Chondrocyte (in vitro differentiated cells): ENCODE results near the gene FAT3. TPM values are rescaled to one million over a fixed set of nuclear protein-coding genes. Genes with fewer than 3 reads are reported as not detected.

Experiments
- DNase-seq: peaks from one replicate; pipeline ENCODE4 v3.0.0; 2021; ENCODE audit warnings: mixed read lengths, low spot score
- H3K27ac Mint-ChIP-seq: one replicate; pipeline ENCODE4 v1.8.0; 2021; ENCODE audit warnings: mild to moderate bottlenecking, moderate library complexity, mixed read lengths; ENCODE audit not compliant: unreplicated experiment
- H3K27me3 Mint-ChIP-seq: 2 replicates; pipeline ENCODE4 v1.8.0; 2021; ENCODE audit warnings: low read depth, mixed read lengths
- H3K36me3 Mint-ChIP-seq: 2 replicates; pipeline ENCODE4 v1.8.0; 2021; ENCODE audit warnings: low read depth, mixed read lengths
- H3K4me1 Mint-ChIP-seq: 2 replicates; pipeline ENCODE4 v1.8.0; 2021; ENCODE audit warnings: low read depth, mild to moderate bottlenecking, mixed read lengths
- H3K4me3 Mint-ChIP-seq: one replicate; pipeline ENCODE4 v1.8.0; 2021; ENCODE audit warnings: mild to moderate bottlenecking, moderate library complexity, mixed read lengths; ENCODE audit not compliant: unreplicated experiment
- H3K9me3 Mint-ChIP-seq: 2 replicates; pipeline ENCODE4 v1.8.0; 2021; ENCODE audit warnings: low read depth, mixed read lengths
- CTCF ChIP-seq: fragments of 200-600 bp; sonication (generic); IDR thresholded peaks from 2 replicates; pipeline ENCODE4 v1.5.0; 2021; ENCODE audit warnings: antibody characterized with exemption, mild to moderate bottlenecking, moderate library complexity
- total RNA-seq: library from RNA; stranded (reverse); gene quantifications from 3 replicates; pipeline ENCODE4 v1.2.1, GENCODE V29; 2021

The FAT3 gene
- total RNA-seq, 1 donor from 2014 or later: 27.7 TPM

GRCh38 chr11:92224054-92224406 lies 588 bp upstream of the FAT3 start:
- peaks cover 37% of the 10 kb centered on the region for H3K4me1 Mint-ChIP-seq
- peaks cover 7% of the 10 kb centered on the region for H3K9me3 Mint-ChIP-seq
- peak overlapping the region; percentile 64 for H3K27ac Mint-ChIP-seq
- DNase-seq: no peak
- TF ChIP-seq CTCF: no peak
- H3K27me3 Mint-ChIP-seq: peaks cover 3% of the 10 kb centered on the region
- no peaks in the 10 kb centered on the region for H3K36me3 Mint-ChIP-seq
- H3K4me3 Mint-ChIP-seq: peak overlapping the region; percentile 82

GRCh38 chr11:92225125-92225567 lies 528 bp downstream of the FAT3 start:
- Mint-ChIP-seq H3K36me3 (no peaks in the 10 kb centered on the region), H3K27me3 (no peaks in the 10 kb centered on the region), H3K4me3 (peak overlapping the region; percentile 82), H3K27ac (peak overlapping the region; percentile 68), H3K9me3 (peaks cover 7% of the 10 kb centered on the region), H3K4me1 (peaks cover 37% of the 10 kb centered on the region)
- no peak for TF ChIP-seq CTCF
- peak; percentile 77 for DNase-seq

GRCh38 chr11:92225568-92226330 lies 1.1 kb downstream of the FAT3 start:
- Mint-ChIP-seq H3K4me3 (peak overlapping the region; percentile 82), H3K27ac (peak overlapping the region; percentile 68), H3K27me3 (no peaks in the 10 kb centered on the region), H3K4me1 (peaks cover 37% of the 10 kb centered on the region), H3K36me3 (no peaks in the 10 kb centered on the region), H3K9me3 (peaks cover under 1% of the 10 kb centered on the region)
- peak; percentile 91 for DNase-seq
- peak; percentile 71 for TF ChIP-seq CTCF

GRCh38 chr11:92226331-92227229 lies 2.0 kb downstream of the FAT3 start:
- TF ChIP-seq CTCF: no peak
- Mint-ChIP-seq H3K4me3 (peak overlapping the region; percentile 82), H3K4me1 (peaks cover 37% of the 10 kb centered on the region), H3K27me3 (no peaks in the 10 kb centered on the region), H3K27ac (no peak overlapping the region), H3K9me3 (no peaks in the 10 kb centered on the region), H3K36me3 (peaks cover 1% of the 10 kb centered on the region)
- DNase-seq: peak; percentile 92

GRCh38 chr11:92227230-92227814 lies 2.7 kb downstream of the FAT3 start:
- peak overlapping the region; percentile 81 for H3K27ac Mint-ChIP-seq

More at GRCh38 chr11:92227230-92227814, 2.7 kb downstream of the FAT3 start:
- Mint-ChIP-seq H3K4me3 (peak overlapping the region; percentile 82), H3K27me3 (no peaks in the 10 kb centered on the region), H3K9me3 (no peaks in the 10 kb centered on the region), H3K36me3 (peaks cover 1% of the 10 kb centered on the region), H3K4me1 (peaks cover 37% of the 10 kb centered on the region)
- no peak for DNase-seq
- no peak for TF ChIP-seq CTCF
